NCI-H345 treated with DMSO at 0.1 percent for 48 hours (cell line): Measurements from ENCODE around the gene USP25.
"Not testable (repeated sequence)": the region's sequence is repeated elsewhere in the genome, so short reads cannot be mapped to it uniquely, and the experiment has no call there.

Experiments used
- DNase-seq: peaks from one replicate; lab custom pipeline; 2025; ENCODE audit not compliant: unreplicated experiment; lab: John Stamatoyannopoulos, UW

USP25 gene

DNA sequence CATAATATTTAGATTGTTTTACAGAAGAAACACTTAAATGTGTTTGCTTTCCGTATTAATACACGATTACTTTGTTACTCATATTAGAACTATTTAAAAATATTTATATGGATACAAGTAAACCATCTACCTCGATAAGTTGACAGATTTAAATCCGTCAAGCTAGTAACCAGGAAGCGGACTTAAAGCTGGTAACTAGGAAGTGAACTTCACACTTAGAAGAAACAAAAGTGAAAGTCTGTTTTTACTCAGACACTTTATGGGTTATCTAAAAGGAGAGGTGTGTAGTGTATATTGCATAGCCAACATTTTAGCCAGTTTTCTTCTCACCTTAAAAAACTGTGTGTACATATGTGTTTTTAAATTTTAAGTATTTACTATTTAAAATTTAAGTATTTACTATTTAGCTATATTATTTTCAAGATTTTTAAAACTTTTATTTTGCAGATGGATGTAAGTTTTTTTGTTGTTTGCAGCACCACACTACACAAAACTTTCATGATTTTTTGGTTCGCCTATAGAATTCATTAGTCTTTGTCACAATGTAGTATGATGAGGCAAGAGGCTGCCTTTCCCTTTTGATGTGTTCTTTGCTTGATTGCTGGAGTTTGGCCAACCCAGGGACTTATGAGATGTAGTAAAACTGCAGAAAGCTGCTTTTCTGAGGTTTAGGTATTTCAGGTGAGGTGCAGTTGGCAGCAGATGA is 2.7 kb downstream of the USP25 start:
- no peak for DNase-seq

DNA sequence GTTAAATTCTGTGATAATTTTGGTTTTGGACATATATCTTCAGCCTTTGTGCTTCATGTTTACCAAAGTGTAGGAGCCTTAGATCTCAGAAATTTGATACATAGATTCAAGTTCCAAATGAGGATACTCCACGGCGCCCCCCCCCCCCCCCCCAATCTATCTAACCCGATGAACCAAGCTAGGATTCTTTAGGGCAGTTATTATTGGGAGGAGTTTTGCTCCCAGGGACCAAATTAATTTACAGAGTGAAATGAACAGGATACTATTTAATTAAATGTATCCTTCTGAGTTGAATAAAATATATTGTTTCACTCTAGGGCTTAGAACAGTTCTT is 3.2 kb downstream of the USP25 start:
- no peak for DNase-seq

DNA sequence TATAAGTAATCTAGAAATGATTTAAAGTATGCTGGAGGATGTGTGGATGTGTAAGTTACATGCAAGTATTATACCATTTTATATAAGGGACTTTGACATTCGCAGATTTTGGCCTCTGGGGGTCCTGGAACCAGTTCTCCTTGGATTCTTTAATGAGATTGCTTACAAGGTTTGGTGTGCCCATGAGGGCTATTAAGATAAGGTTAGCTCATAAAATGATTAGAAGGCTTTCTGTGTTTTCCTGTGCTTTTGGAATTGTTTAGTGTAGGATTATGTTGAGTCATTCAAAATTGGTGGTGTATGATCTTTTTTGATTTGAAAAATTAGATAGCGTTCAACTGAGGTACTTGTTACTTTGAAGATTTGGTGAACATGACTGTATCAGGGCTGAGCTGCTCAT is 5.6 kb downstream of the USP25 start:
- DNase-seq: no peak

DNA sequence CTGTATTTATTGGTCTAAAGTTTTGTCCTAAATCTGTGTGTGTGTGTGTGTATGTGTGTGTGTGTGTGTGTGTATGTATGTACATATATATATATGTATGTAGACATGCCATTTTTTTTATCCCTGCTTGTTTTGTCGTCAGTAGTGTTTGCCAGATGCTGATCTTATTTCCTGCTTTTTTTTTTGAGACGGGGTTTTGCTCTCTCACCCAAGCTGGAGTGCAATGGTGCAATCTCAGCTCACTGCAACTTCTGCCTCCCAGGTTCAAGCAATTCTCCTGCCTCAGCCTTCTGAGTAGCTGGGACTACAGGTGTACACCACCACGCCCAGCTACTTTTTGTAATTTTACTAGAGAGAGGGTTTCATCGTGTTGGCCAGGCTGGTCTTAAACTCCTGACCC is 6.1 kb downstream of the USP25 start:
- not testable (repeated sequence) for DNase-seq

DNA sequence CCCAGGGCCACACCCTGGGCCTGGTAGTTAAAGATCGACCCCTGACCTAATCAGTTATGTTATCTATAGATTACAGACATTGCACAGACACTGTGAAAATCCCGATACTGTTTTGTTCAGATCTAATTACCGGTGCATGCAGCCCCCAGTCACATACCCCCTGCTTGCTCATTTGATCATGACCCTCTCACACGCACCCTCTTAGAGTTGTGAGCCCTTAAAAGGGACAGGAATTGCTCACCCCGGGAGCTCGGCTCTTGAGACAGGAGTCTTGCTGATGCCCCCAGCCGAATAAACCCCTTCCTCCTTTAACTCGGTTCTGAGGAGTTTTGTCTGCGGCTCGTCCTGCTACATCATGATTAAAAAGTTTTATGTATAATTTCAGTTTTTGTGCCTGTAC is 9.0 kb downstream of the USP25 start:
- not testable (repeated sequence) for DNase-seq

- no peak for DNase-seq
These were observed 10.6 kb downstream of the USP25 start for GRCh38 chr21:15740383-15740782.

GRCh38 chr21:15741510-15741909 is 11.7 kb downstream of the USP25 start:
- no peak for DNase-seq

GRCh38 chr21:15742052-15742670 is 12.4 kb downstream of the USP25 start:
- no peak for DNase-seq

- DNase-seq: no peak
These were observed 12.9 kb downstream of the USP25 start for GRCh38 chr21:15742694-15743093.

DNA sequence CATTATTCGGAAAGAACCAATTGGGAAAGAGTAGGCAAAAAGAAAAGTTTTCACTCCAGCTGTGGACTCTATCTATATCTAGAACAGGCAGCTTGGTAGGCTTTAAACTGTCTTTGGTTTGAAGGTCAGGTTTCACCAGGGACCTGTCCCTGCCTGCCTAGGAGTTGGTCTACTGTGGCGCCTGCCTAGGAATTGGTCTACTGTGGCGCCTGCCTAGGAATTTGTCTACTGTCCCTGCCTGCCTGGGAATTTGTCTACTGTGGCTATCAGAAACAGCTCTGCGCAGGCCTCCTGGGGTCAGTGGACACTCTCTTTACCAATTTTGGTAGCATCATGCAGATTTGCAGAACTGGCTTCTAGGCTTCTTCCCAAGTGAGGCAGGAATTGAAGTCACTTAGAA is 13.8 kb downstream of the USP25 start:
- DNase-seq: no peak

GRCh38 chr21:15744926-15745325 is 15.1 kb downstream of the USP25 start:
- DNase-seq: no peak

- DNase-seq: no peak
These were observed 18.8 kb downstream of the USP25 start for GRCh38 chr21:15748586-15748985.

DNA sequence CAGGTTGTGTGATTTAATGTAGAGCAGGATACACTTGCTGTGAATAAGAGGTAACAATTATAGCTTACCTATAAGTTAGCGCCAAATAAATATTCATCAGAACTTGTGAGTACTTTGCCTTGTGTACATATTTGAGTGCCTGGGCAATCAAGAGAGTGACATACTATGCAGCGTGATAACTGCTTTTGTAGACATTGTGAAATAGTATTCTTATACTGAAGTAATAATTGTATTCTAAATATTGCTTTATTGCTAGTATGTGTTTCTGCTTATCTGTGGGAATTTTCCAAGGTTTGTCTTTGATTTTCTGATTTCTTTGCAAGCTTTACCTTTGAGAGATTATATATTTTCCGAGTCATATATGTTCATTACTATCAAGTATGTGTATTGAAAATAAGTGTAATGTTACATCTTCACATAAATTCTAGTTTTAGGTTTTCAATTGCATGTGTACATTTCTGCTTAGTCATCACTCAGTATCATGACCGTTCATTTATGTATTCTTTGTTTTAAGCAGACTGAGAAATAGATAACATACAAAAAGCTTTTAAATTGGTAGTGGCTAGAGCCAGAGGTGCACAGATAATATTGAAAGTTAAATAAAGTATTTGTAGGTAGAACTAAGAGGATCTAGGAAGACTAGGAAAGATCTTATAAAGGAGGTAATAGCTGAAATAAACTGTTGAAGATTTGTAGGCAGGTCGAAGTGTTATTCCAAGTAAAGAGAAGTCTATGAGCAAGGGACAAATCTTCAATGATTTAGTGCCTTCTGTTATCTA is 19.5 kb downstream of the USP25 start:
- DNase-seq: no peak

DNA sequence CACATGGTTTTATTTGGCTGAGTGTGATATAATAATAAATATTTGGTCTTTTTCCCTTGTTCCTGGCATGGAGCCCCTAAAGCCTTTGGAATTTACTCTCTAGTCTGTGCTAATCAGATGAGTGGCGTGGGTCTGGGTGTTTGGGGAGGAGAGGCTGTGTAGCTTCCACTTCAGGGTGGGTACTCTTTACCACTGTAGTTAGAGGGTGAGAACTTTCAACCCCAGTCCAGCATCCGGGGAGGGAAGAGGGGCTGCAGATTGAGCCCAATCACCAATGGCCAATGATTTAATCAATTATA is 20.0 kb downstream of the USP25 start:
- no peak for DNase-seq

- DNase-seq: no peak
These were observed 21.3 kb downstream of the USP25 start for GRCh38 chr21:15751037-15751436.

DNA sequence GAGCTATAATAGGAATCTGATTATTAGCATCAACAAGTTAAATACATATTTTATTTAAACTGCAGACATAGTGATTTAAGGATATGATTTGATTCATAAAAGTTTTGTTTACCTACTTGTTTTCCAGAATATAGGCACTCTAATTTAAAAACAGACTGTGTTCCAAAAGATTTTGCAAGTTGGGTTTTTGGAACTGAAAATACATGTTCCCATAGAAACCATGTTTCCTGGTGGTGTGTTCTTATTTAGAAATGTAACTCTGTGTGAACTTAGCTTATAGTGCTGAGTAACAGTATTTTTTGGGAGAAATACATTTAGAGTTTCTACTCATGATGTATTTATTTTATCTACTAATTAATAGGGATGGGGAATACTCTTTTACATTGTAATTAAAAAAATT is 21.8 kb downstream of the USP25 start:
- DNase-seq: no peak

DNA sequence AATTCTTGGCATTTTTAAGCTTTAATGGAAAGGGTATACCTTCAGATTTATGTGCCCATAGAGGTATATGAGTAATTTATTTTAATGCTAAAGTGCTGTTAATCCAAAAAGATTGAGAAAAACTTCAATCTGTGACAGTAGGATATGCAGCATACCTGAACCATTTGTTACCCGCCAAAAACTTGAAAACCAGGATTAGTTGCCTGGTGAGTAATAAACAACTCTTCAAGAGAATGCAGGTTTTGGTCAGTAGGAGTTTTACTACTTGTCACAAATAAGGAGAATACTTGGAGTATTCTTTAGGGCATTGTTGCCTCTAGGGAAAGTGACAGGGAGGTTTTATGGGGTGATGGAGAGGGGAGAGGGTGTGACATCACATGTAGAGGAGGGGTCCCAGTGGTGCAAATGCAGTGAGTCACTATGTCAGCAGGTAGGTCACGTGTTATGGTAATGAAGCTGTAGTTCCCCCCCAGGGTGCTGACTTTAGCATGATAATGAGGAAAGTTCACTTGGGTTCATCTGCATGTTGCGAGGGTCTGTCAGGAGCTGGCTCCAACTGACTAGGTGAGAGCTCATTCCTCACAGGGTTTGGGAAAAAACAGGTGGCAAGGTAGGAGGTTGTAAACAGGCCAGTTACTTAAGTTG is 23.1 kb downstream of the USP25 start:
- DNase-seq: no peak

DNA sequence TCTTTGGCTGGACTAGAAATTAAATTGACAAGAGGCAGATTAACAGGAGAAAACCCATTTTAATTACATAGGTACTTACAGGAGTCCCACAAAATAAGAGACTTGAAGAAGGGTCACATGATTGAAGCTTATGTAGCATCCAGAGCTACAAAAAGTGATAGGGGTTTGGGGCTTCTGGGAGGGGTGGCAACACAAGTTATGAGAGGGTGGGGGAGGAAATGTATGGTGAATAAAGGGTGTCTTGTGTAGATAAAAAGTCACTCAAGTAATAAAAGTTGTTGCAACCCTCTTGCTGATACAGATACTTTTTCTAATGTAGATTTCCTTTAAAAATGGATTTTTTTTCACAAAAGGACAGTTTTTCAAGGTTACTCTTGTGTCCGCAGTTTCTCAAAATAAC is 24.0 kb downstream of the USP25 start:
- DNase-seq: no peak

DNA sequence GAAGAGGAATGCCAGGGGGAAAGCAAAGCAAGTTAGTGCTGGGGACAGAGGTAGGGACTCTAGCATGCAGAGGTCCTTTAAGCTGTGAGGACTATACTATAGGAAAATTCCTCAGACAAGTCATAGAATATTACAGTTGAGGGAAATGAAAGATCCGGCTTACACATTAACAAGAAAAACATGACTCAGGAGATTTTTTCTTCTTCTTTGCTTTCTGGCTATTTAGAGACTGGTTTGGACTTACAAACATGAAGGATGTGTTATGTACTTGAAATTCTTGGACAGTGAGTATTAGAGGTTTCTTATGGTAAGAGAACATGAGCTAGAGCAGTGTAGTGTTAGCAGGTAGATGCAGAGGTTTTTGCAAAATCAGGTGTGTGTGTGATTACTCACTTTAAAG is 24.9 kb downstream of the USP25 start:
- DNase-seq: no peak

DNA sequence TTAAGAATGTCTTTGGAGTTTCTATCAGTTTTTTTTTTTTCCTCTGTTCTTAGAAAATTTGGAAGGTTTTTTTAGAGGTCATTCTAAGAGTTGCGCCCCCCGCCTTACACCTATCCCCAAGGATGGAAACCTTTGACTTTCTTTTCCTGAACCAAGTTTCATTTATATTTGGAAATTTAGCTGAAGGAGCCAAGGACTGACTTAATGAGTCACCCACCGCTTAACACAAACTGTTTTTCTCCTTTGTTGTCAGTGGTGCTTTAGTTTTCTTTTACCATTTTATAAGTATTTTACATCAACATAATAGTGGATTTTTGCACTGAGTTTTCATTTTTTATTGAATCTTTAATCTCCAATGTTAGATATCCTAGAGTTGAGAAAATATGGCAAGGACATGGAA is 25.3 kb downstream of the USP25 start:
- DNase-seq: no peak

DNA sequence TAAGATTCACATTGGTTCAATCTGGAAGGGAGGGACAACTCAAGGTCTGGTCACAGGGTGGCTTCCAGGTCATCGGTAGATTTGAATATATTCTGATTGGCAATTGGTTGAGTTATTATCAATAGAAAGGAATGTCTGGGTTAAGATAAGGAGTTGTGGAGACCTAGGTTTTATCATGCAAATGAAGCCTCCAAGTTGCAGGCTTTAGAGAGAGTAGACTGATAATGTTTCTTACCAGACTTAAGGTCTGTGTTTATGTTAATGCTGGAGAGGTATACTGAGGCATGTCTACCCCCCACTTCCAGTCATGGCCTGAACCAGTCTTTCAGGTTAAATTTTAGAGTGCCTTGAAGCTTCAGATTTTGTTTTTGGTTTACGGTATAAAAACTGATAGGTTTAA is 29.7 kb downstream of the USP25 start:
- DNase-seq: no peak

DNA sequence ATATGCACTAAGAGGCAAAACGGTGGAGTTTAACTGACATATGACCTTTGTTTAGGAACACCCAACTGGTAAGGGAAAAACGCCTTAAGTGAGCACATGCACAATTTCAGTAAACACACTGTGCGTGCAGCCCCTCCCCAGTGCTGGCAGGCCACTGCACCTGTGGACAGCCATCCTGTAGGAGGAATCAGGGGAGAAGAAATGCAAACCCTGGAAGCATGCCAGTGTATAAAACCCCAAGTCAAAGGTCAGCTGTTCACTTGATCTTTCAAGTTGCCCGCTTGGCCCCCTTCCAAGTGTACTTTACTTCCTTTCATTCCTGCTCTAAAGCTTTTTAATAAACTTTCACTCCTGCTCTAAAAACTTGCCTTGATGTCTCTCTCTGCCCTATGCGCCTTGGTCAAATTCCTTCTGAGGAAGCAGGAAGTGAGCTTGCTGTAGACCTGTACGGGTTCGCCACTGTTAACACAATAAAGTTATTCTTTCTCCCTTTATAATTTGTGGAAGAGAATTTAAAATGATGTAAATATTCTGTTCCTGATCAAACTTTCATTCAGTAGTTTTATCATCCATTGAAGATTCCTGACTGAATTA is 31.8 kb downstream of the USP25 start:
- no peak for DNase-seq
